ENCODE measurements around the gene EEF2K.
A peak's percentile ranks its signal among the peaks of the same experiment; 100 is the strongest.

Gene EEF2K

DNA sequence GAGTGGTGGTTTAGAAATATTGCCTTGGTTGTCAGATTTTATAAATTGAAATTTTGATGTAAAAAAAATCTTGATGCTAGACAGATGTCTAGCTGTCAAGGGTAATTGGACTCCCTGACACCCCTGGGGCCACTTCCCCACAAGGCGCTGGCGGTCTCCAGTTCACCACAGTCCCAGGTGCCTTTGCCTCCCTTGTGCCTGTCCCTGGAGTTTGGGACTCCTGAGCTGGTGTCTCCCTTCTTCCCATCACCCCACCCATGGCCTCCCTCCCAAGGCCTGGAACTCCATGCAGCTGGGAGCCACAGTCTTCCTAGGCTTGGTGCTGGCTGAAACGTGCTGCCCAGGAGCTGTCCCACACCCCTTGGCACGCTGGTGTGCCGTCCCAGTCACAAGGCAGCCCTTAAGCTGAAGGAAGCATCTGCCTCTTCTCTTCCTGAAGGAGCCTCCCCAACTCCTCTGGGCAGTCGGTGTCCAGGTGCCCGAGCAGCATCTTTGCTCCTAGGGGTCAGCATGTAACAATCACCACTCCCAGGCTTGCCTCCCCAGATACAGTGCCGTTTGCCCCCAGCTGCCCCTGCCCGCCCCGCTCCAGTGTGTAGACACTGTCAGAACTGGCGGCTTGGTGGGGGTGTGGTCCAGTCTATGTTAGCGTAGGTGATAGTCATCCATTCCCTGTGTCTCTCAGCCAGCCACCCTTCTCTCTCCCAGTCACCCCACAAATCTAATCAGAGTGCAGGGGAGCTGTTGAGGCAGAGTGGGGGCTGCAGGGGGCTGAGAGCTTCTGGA is 117.3 kb downstream of the EEF2K start:
- no peak for TF ChIP-seq POLR2A (IDR thresholded peaks at IDR 0.05; ENCODE audit: low read depth, low read length)
- FAIRE-seq (no peak), DNase-seq (ENCODE audit: insufficient read length, low spot score) (no peak)

DNA sequence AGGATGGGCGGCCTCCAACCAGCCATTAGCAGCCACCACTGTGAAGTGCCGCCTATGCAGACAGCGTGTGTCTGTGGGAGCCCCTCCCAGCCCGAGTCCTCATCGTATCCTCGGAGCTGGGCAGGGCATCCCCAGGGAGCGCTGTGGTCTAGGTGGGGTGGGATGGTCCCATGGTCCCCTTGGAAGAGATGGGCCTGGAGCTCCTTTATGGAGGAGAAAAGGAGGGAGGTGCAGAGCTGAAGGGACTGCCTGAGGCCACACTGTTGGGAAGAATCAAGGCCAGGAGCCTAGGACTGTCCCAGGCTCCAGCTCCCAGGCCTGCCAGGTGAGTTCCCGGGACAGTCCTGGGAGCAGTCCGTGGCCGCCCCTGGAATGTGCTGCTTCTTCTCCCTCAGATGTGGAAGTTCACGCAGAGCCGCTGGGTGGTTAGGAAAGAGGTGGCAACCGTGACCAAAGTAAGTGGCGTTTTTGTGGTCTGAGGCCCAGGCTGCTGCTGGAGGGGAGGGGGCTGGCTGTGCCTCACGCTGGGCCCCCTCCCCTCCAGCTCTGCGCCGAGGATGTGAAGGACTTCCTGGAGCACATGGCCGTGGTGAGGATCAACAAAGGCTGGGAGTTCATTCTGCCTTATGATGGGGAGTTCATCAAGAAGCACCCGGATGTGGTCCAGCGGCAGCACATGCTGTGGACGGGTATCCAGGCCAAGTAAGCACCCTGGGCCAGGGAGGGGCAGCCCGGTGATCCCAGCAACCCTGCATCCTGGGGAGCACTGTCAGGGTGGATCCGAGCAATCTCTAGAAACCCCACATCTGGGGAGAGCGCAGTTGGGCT is 118.1 kb downstream of the EEF2K start:
- DNase-seq (ENCODE audit: insufficient read length, low spot score) (no peak), FAIRE-seq (no peak)
- no peak for TF ChIP-seq POLR2A (IDR thresholded peaks at IDR 0.05; ENCODE audit: low read depth, low read length)

DNA sequence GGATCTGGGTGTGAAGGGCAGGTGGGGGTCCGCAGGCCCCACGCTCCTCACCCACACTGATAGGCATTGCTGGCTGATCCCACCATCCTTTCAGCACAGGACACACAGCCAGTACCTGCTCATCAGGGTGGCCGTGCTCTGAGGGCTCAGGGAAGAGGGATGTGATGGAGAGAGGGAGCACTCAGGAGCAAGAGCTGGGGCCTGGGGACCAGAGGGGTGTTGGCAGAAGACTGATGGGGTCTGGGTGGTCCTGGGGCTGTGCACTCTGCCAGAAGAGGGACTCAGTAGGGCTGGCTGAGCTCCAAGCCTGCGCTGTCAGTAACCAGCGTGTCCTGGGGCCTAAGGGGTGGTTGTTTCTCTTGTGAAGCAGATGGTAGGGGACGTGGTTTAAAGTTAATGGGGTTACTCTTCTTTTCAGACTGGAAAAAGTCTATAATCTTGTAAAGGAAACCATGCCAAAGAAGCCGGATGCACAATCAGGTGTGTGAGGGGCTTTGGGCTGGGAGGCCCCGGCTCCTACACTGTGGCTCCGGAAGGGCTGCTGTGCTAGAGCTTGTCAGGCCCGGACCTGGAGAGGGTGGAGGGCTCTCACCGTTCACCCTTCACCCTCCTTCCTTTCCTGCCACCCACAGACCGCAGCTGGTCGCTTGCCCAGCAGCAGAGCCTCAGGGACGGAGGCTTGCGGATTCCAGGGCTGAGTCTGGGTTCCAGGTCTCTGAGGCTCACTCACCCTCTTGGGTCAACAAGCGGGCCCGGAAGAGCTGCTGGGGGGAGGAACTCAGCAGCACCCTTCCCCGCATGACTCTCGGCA is 118.9 kb downstream of the EEF2K start:
- TF ChIP-seq POLR2A (IDR thresholded peaks at IDR 0.05; ENCODE audit: low read depth, low read length) = no peak
- DNase-seq (ENCODE audit: insufficient read length, low spot score) = no peak
- no peak for FAIRE-seq

DNA sequence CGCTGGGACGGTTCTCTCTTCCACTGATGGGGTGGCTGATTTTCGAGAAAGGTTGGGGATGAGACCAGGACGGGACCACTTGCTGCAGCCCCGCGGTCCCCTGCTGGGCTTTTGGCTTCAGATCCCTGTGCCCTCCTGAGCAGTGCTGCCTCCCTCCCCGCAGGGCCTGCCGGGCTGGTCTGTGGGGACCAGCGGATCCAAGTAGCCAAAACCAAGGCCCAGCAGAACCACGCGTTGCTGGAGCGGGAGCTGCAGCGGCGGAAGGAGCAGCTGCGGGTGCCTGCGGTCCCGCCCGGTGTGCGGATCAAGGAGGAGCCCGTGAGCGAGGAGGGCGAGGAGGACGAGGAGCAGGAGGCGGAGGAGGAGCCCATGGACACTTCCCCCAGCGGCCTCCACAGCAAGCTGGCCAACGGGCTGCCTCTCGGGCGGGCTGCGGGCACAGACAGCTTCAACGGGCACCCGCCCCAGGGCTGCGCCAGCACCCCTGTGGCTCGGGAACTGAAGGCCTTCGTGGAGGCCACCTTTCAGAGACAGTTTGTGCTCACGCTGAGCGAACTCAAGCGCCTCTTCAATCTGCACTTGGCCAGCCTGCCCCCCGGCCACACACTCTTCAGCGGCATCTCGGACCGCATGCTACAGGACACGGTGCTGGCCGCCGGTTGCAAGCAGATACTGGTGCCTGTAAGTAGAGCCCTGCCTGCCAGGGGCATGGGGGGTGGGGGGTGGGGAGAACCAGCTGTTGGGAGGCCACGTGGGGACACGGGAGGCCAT is 119.7 kb downstream of the EEF2K start:
- TF ChIP-seq POLR2A (IDR thresholded peaks at IDR 0.05; ENCODE audit: low read depth, low read length) = no peak
- DNase-seq (ENCODE audit: insufficient read length, low spot score) = no peak
- no peak for FAIRE-seq

DNA sequence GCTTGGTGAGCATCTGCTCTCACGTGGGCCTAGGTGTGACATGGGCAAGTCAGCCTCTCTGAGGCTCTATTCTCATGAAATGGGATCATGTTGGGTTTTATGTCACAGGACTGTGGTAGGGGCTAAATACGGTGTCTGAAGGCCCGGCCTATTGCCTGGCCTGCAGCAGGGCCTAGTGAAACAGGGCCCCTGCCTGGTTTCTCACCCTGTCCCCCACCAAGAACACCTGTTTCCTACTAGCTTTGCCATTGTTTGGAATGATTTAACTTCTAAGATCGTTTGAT is 120.2 kb downstream of the EEF2K start:
- no peak for FAIRE-seq
- no peak for TF ChIP-seq POLR2A (IDR thresholded peaks at IDR 0.05; ENCODE audit: low read depth, low read length)
- no peak for DNase-seq (ENCODE audit: insufficient read length, low spot score)

DNA sequence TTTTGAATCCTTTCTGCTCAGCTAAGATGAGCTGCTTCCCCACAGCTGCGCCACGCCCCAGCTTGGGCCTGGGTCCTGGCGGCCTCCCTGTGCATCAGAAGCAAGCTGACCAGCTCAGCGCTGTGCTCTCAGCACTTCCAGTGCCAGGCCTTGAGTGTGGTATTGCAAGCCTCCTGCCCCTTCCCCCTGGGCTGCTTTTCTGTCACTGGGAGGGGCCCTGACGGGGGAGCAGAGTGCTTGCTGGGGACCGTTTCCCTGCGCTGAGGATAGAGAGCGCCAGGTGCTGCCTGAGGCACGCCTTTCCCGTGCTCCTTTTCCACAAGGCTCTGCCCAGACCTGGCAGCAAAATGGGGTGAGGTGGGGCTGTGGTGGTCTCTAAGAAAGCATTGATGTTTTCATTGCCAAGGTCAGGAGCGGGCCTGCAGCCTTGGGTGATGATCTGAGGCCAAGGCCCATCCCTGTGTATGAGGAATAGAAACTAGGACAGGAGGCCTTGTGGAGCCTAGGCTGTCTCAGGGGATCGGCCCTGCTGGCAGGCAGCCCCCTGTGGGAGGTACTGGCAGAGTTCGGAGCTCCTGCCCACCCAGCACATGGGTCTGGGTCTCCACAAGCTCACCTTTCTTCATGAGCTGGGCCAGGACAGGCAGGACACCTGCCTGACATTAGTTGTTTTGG is 120.8 kb downstream of the EEF2K start:
- DNase-seq (ENCODE audit: insufficient read length, low spot score) (no peak), FAIRE-seq (no peak)
- TF ChIP-seq POLR2A (IDR thresholded peaks at IDR 0.05; ENCODE audit: low read depth, low read length) = no peak

DNA sequence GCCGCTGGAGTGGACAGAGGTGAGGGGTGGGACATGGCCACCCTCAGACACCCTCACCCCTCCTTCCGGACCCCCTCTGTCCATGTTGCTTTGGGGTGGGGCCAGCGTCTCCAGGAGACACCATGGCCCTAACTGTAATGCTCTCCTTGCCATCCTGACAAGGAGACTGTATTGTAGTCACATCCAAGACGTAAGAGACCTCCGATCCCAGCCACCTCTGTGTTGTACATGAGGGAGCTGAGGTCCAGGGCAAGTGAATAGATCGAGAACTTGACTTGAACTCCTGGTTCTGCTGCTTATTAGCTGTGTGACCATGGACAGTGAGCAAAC is 121.3 kb downstream of the EEF2K start:
- FAIRE-seq (no peak), DNase-seq (ENCODE audit: insufficient read length, low spot score) (no peak)
- TF ChIP-seq POLR2A (IDR thresholded peaks at IDR 0.05; ENCODE audit: low read depth, low read length) = no peak

DNA sequence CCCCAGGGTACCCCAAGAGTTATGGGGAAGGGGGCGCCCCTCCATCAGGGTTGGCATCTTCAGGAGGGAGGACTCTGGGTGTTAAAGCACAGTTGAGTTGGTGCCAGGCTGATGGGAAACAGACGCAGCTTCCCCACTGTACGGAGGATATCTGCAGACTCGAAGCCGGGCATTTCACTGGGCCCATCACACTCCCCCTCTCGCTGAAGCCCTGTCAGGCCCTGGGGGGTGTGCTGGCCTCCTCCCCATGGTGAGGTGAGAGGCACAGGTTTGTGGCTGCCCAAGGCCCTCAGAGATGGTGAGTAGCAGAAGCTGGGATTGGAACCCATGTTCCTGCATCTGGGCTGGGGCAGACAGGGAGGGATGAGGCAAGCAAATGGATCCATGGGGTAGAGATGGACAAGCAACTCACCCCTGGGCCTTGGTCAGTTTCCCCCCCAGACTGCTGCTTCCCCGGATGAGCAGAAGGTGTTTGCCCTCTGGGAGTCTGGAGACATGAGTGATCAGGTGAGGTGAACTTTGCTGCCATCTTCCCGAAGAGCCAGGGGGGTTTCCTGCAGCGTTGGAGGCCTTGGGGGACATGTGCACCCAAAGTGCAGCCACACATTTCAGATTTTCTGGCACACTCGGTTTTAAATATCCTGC is 122.1 kb downstream of the EEF2K start:
- no peak for FAIRE-seq

DNA sequence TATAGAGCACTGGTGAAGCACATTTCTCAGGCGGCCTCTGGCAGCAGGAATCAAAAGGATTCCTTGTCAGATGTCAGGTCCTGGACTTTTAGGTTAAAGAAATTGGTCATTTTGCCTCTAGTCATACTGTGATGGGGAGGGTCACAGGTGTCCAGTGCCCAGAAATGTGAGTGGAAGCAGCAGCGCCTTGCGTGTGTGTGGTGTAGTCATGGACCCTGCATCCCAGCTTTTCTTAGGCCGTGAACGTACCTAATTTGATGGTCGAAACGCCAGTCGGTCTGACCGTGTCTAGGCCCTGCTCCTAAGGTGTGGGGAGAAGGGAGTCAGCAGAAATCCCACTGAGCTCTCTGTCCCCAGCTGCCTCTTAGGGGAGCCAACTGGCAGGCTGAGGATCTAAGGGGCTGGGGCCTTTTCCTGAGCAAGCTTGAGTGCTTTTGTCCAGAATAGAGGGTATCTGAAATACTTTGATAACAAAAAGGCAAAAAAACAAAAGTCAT is 123.2 kb downstream of the EEF2K start:
- no peak for DNase-seq (ENCODE audit: insufficient read length, low spot score)
- TF ChIP-seq POLR2A (IDR thresholded peaks at IDR 0.05; ENCODE audit: low read depth, low read length) = no peak
- FAIRE-seq = no peak

More for the DNA sequence above, 122.1 kb downstream of the EEF2K start:
- no peak for DNase-seq (ENCODE audit: insufficient read length, low spot score)
- TF ChIP-seq POLR2A (IDR thresholded peaks at IDR 0.05; ENCODE audit: low read depth, low read length) = no peak

DNA sequence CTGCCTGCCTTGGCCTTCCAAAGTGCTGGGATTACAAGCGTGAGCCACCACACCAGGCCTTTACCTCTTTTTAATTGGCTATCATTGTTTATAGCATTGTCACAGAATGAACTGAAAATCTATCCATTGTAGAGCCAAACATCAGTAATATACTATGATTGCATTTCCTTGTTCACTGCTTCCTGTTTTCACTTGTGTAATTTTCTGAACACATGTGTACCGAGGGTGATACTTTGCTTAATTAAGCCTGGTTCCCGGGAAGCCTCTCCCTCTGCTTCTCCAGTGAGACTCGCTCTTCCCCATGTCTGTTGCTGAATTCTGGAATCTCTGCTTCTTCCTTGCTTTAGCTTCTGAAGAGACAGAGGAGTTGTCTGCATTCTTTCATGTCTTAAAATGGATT is 124.2 kb downstream of the EEF2K start:
- DNase-seq (ENCODE audit: insufficient read length, low spot score) = no peak
- FAIRE-seq = no peak
- no peak for TF ChIP-seq POLR2A (IDR thresholded peaks at IDR 0.05; ENCODE audit: low read depth, low read length)

DNA sequence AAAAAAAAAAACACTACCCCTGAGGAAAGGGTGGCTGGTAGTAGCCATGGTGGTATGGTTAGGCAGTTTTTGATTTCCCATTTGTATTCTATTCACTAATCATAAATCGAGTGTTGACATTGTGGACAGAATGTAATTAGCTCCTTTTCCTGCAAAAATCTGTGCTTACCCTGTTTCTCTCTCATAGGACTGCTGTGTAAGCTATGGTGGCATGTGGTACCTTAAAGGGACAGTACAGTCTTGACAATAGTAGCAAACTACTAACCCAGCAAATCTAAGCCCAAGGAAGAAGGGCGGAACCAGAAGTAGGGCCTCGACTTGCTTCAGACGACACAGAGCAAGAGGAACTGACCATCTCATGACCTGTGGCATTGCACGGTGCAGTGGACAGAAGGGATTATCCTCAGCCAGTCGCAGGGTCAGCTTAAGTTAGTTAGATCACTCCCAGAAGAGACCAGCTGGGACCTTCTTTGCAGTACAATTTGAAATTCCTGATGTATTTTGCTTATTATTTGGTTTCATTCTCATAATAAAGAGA is 127.4 kb downstream of the EEF2K start:
- FAIRE-seq (peak; percentile 53), DNase-seq (ENCODE audit: insufficient read length, low spot score) (no peak)
- no peak for TF ChIP-seq POLR2A (IDR thresholded peaks at IDR 0.05; ENCODE audit: low read depth, low read length)

DNA sequence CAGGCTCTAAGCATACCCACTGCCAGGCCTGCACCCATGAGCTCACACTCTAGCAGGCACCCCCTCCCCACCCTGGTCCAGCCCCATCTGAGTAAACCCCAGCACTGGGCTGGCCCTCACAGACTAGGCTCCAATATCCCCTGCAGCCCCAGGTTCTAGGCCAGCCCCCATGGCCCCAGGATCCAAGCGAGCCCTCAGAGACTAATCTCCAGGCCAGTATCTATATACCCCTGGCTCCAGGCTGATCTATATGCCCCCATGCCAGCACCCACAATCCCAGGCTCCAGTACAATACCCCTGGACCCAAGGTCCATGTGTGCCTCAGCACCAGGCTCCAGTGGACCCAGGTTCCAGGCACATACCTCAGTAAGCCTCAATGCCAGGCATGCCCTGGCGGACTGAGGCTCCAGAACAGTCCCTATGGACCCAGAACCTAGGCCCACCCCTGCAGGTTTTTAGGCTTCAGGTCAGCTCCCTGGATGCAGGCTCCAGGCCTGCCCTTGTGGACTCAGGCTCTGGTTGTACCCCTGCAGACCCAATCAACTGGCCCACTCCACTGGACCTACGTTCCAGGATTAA is 129.7 kb downstream of the EEF2K start:
- TF ChIP-seq POLR2A (IDR thresholded peaks at IDR 0.05; ENCODE audit: low read depth, low read length) = no peak
- FAIRE-seq = no peak
- no peak for DNase-seq (ENCODE audit: insufficient read length, low spot score)

All from H54 (cell line).